ENCODE data around the gene CALCB.

GRCh38 chr11:15097411-15097810, 24.0 kb downstream of the CALCB start:
- TF ChIP-seq CTCF (IDR thresholded peaks at IDR 0.05) (no peak), POLR2A (IDR thresholded peaks at IDR 0.05) (no peak), POLR2AphosphoS5 (IDR thresholded peaks at IDR 0.05) (no peak), EP300 (IDR thresholded peaks at IDR 0.05) (no peak)
